Measurements from ENCODE around the gene GMPR2.
"Not testable (repeated sequence)": the region's sequence is repeated elsewhere in the genome, so short reads cannot be mapped to it uniquely, and the experiment has no call there.

Gene GMPR2

GRCh38 chr14:24232645-24233537, at the start of gene GMPR2:
TSS of gene GMPR2 (plus strand) at chr14:24232929. CDS start at chr14:24233254, 325 bp downstream.
- no peak for DNase-seq

- DNase-seq = no peak
Observed at GRCh38 chr14:24183014-24183481, 49.7 kb upstream of the GMPR2 start.

GRCh38 chr14:24184104-24184970, 48.4 kb upstream of the GMPR2 start:
- no peak for DNase-seq

DNA sequence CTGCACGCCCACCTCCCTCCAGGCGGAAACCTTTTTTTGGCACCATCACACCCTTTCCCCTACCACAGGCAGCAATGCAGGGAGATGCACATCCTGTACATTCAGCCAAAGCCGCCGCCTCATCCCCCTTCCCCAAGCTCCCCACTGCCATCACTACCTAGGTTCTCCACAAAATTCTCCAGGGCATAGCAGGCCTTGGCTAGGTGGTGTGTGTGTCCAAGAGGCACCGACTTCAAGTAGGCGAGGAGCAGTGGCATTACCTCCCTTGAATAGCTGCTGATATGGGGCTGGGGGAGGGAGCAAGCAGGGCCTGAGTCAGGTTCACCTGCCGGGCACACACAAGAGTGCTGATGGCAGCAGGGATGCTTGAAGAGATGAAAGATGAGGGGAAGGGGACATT, 47.7 kb upstream of the GMPR2 start:
- no peak for DNase-seq

DNA sequence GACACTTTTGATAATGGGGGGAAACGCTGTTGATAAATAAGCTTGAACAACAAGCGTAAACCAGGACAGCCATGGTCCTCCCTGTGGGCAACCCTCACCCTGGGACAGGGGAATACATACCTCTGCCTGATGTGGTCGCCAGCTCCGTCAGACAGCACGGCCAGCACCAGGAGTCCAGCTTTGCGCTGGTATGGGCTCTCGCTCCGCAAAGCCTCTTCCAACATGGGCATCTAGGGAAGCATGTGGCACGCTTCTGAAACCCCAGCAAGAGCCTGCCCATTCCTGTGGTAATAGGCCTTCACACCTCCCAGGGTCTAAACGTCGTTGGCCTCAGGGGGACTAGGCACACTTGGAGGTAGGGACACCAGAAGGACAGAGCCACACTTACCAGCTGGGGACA, 47.0 kb upstream of the GMPR2 start:
- DNase-seq = no peak

DNA sequence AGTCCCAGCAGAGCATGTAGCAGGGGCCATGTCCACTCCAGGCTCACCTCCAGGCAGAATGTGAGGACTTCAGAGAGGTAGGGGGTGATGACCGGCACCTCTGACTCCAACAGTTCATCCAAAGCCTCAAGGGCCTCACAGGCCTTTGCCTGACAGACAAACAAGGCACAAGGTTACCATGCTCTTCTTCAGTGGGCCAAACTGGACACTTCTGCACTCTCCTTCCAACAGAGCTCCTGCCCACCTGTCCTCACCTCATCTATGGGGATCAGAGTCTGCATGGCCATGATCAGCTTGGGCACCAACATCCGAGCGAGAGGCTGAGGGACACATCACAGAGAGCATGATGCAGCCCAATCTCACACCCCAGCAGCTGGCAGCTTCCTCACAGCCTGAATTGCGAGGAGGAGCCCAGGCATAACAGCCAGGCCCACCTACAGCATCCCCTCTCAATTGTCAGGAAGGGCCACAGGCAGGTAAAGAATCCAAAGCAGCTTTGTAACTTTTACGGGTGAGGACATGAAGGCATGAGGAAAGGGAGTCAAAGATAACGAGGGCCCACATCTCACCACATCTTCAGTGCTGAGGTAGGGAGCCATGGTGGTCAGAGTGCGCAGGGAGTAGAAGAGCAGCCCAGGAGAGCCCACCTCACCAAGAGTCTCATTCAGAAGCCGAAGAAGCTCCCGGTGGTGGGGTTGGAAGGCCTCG, 45.7 kb upstream of the GMPR2 start:
- no peak for DNase-seq

DNA sequence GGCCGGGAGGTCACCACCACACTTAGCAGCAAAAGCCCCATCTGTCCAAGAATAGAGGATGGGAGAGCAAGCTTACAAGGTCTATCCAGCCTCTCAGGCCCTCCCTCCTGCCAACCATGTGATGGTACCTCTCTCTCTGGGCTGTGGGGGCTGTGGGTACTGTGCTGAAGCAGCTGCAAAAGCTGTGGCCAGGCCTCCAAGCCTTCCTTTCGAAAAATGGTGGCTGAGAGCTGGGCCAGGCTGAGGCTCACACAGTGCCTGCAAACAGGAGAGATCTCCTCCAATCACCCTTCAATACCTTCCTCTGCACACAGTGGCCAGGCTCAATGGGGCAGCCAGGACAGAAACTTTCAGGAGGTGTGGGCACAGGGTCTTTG, 45.2 kb upstream of the GMPR2 start:
- DNase-seq = no peak

GRCh38 chr14:24188251-24189058, 44.3 kb upstream of the GMPR2 start, which contains the start of gene IPO4:
TSS of gene IPO4 (minus strand) at chr14:24188816. CDS start at chr14:24188787, 29 bp downstream.
- DNase-seq = peak; percentile 96 to 97

GRCh38 chr14:24189059-24189375, 43.7 kb upstream of the GMPR2 start:
- no peak for DNase-seq

DNA sequence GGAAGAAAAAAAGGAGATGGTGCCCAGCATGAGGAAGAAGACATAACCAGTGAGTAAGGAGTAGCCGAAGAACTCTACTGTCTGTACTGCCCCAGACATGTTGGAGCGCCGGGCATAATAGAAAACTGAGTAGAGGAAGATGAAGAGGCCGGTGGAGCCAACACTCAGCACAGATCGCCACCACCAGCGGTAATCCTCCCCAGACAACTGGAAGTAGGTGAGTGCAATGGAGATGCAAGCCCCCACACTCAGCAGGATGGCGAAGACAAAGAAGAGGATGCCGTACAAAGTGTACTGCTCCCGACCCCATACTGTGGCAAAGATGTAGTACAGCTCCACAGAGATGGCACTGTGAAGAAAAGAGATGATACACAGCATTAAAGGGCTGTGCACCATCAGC, 43.3 kb upstream of the GMPR2 start:
- DNase-seq = no peak

GRCh38 chr14:24190416-24190815, 42.3 kb upstream of the GMPR2 start:
- no peak for DNase-seq

DNA sequence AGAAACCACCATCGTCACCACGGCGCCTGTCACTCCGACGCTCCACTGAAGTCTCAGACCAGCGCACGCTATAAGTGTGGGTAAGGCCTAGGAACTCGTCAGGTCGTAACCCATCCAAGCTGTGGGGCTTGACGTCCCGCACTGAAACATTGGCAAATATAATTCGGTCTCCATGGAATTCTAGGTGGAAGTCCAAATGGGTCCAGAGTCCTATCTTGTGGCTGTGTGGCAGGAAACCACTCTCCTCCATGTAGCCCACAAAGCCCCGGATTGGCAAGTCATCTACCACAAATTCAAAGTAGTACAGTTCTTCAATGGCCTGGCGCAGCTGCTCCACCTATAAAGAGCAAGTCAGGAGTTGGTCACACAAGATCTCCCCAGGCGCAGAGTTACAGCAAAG, 39.8 kb upstream of the GMPR2 start:
- no peak for DNase-seq

DNA sequence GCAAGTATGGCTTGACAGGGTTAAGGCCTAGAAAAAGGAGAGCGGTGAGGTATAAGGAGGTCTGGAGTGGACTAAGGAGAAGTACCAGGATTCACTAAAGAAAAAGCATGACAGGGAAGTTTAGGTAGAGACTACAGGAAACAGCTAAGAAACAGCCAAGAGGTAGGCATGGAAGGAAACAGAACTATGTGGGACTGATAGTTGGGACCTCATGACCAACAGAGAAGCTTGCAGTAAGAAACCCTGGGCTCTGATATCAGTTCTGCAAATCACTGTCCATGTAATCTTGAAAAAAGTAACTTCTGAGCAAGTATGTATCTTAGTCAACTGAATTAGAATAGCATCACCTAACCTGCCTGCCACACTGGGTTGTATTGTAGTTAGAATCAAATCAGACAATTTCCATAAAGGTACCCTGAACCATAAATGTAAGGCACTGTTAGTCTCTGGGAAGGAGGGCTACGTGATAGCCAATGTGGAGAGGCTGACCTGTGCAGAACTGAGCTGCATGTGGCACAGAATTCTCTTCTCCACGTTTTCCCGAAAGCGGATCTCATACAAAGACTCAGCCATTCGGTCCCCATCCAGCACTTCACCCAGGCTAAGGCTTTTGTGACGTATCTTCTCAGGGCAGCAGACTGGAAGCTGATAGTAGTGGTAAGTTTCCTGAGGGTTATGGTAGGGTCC, 38.4 kb upstream of the GMPR2 start:
- DNase-seq = no peak

GRCh38 chr14:24194873-24195185, 37.9 kb upstream of the GMPR2 start:
- no peak for DNase-seq

DNA sequence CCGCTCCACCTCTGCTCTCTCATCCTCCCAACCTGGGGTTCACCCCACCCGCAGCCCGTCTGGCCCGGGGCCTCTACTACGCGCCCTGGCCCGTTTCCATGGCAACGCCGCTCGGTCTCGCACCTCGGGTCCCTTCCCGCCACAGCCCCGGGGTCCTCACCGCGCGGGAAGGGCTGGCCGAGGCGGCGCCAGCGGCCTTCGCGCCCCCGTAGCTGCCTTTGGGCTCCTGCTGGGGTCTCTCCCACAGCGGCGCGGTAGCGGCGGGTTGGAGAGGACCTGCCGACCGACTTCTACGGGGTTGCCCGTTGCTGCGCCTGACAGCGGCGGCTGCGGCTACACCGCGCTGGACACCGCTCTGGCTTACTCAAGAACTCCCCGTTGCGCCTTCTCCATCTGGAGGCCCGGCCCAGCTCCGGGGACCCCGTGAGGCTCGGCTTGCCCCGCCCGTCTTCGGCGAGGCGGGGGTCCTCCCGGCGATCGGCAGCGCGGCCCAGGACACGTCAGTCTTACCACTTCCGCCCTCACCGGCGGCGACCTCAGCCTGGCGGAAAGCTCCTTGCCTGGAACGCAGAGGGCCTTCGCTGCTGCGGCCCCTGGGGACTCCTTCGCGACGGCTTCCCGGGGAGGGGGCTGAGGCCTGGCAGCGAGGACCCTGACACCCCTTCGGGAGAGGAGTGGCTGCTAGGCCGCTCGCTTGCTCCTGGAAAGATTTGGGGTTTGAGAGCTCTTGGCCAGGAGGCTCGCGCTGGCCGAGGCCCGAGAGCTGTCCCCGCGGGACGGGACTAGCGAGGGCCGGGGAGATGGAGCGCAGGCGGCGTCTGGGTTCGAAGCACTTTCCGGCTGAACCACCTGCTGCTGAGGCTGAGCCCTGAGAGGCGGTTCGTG, 37.3 kb upstream of the GMPR2 start, which contains the start of gene TM9SF1:
TM9SF1 (minus strand) TSS at position 256 of the 885 bp plus-strand sequence. CDS start 422 bp downstream, outside the sequence.
- peak; percentile 91 to 92 for DNase-seq

DNA sequence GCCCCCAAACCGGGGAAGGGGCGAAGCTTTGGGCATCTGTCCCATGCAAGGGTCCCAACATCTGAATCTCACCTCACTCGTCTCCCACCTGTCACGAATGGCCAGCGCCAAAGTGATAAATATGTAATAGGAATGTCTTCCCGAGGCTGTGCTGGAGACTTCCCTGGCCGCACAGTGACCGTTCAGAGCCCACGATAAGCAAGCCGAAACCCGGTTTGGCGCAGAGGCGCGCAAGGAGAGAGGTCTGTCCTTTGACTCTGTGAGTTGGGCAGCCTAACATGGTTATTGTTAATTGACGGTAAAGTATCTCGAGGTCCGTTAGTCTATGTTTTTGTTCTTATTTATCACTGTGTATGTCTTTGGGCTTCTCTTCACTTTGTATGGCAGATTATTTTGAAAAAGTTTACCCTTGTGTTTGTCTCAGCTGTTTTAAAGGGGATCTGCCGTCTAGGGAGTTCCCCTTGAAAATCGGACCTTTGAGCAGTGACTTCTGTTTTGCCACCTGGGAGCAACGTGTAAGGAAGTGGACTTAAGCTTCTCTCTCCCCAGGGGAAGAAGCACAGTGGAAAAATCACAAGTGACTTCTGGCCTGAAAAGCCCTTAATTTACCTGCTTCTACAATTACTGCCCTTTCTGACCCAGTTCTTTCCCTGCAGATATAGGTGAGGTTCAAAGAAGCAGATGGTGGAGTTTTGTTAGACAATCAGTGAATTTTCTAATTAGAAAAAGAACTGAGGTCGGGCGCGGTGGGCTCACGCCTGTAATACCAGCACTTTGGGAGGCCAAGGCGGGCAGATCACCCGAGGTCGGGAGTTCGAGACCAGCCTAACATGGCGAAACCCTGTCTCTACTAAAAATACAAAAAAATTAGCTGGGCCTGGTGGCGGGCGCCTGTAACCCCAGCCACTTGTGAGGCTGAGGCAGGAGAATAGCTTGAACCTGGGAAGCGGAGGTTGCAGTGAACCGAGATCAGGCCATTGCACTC, 36.4 kb upstream of the GMPR2 start:
- no peak for DNase-seq

GRCh38 chr14:24197056-24197450, 35.7 kb upstream of the GMPR2 start:
- no peak for DNase-seq

- DNase-seq = no peak
Observed at GRCh38 chr14:24198814-24199524, 33.8 kb upstream of the GMPR2 start.

DNA sequence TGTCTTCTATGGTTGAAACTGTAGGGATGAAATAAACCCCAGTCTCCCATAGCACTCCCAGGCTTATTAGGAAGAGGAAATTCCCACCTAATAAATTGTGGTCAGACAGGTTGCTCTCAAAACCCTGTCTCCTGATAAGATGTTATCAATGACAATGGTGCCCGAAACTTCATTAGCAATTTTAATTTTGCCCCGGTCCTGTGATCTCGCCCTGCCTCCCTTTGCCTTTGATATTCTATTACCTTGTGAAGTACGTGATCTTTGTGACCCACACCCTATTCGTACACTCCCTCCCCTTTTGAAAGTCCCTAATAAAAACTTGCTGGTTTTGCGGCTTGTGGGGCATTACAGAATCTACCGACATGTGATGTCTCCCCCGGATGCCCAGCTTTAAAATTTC, 30.2 kb upstream of the GMPR2 start:
- DNase-seq = not testable (repeated sequence)
